Limb (tissue), 2 donors: Measurements from ENCODE around the gene ASB14.

Experiments used
- DNase-seq, 2 donors: peaks; one replicate each; pipeline ENCODE4 v3.0.0-alpha.2; 2016; ENCODE audit errors: extremely low spot score in 2 of 2

ASB14 gene

DNA sequence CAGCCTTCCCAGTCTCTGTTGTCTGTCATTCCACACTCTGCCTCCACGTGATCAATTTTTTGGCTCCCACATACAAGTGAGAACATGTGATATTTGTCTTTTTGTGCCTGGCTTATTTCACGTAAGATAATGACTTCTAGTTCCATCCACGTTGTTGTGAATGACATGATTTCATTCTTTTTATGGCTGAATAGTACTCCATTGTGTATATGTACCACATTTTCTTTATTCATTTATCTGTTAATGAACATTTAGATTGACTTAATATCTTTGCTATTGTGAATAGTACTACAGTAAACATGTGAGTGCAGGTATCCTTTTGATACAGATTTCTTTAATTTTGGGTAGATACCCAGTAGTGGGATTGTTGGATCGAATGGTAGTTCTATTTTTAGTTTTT lies 31.4 kb downstream of the ASB14 start:
- no peak for DNase-seq

DNA sequence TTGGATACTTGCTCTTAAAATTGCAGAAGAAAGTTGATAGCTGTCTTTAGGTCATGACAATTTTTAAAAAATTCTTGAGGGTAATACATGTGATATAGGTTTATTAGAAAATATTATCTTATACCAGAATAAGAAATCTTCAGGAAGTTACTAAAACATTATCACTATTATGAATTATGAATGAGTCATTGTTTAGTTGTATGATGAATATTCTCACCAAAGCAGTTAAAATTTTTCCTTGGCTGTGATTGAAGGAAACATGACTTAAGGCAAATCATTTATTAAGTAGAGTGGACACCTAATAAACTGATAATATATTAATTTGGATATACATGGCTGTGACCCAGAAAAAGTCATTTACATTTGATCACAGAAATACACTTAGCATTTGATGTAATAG lies 34.8 kb downstream of the ASB14 start:
- DNase-seq: no peak

DNA sequence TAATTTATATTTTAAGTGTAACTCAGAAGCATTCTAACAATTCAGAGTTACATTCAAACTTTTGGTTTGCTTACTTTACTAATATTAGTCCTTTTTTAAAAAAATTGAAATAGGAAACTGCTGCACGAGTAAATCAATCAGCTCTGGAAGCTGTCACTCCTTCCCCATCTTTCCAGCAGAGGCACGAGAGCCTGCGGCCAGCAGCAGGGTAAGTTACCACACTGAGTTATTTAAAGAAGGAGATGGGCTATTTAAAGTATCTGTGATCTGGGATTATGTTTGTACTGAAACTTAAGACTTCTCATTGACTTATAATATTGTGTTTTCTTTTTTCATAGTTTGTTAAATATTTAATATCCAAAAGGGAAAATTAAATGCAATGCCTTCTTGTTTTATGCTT lies 35.6 kb downstream of the ASB14 start:
- DNase-seq: no peak

DNA sequence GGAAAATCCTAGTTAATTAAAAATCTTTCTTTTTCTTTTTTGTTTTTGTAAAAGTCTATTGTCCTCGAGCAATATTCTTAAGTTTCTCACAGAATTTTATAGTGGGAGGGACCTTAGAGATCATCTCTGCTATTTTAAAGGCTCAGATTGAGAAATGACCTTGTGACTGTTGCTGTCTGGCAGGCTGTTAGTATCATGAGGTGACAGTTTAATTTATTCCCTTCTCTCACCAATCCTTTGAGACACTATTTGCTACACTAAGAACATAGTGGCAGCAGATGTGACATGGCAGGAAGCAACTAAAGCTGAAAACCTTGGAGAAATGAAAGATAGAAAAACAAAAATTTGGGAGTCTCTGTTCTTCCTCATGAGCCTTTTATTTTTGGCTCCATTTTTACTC lies 40.1 kb downstream of the ASB14 start:
- DNase-seq: no peak

DNA sequence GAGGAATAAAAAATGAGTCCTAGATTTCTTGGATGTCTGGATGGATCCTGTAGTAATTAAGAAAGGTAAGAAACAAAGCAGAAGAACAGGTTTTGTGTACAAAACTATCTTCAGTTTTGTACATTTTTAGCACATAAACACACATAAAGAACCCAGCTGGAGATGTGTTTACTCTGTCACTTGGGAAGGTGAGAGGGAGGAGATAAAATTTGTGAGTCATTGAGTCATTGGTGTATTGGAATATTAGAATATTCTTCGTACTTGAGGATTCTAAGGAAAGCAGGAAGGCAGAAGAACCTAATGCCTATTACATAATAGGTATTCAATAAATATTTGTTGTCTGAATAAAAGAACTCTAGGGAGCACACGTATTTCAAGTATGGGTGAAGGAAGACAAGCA lies 47.5 kb downstream of the ASB14 start:
- DNase-seq: no peak

DNA sequence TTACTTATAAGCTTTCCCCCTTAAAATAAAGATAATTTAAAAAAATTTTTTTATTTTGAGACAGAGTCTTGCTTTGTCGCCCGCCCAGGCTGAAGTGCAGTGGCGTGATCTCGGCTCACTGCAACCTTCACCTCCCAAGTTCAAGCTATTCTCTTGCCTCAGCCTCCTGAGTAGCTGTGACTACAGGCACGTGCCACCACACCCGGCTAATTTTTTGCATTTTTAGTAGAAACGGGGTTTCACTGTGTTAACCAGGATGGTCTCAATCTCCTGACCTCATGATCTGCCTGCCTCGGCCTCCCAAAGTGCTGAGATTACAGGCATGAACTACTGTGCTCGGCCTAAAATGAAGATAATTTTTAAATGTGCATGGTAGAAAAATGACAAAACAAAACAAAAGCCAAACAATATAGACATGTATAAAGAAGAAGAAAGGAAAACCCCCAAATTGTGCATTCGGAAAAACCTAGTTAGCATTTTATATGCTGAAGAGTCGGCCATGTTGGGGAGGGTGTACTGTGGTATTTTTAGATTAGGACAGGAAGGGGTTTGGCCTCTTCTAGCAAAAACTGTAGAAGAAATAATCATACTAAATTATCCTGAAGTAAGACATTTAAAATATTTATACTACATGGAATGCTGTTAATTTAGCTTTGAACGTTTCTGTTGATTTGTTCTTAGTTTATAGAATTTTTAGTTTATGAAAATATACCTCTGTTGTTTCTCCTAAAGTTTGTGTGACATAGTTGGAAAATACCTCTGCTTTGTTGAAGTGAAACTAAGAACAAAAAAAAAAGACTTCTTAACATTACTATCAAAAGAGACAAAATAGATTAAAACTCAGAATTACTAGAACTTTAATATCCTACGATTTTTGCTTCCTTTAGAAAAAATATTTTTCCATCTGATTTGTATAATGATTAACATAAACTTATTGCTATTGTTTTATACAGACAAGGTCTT lies 57.6 kb downstream of the ASB14 start:
- no peak for DNase-seq

DNA sequence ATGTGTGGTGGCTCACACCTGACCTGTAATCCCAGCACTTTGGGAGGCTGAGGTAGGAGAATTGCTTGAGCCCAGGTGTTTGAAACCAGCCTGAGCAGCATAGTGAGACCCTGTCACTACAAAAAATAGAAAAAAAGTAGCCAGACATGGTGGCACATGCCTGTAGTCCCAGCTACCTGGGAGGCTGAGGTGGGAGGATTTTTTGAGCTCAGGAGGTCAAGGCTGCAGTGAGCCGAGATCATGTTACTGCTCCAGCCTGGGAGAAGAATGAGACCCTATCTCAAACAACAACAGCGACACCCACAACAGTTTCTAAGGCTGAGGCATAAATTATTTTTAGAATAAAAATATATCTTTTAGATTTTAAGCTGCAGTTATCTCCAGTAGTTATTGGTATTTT lies 58.7 kb downstream of the ASB14 start:
- DNase-seq: no peak

DNA sequence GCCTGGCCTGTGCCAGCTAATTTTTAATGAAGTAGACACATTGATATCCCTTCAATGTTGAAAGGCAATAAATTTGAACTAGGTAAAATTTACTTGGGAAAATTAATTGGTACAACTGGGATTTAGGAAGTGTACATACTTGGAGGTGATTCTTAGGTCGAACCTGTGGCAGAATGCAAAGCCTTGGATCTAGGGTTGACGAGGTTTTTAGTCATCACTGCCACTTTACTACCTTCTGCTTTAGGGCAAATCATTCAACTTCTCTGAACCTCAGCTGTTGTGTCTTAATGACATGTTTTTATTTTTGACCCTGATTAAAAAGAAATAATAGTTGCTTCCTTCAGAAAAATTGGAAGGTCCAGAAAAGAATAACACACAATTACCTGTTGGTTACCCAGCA lies 62.5 kb downstream of the ASB14 start:
- DNase-seq: no peak

DNA sequence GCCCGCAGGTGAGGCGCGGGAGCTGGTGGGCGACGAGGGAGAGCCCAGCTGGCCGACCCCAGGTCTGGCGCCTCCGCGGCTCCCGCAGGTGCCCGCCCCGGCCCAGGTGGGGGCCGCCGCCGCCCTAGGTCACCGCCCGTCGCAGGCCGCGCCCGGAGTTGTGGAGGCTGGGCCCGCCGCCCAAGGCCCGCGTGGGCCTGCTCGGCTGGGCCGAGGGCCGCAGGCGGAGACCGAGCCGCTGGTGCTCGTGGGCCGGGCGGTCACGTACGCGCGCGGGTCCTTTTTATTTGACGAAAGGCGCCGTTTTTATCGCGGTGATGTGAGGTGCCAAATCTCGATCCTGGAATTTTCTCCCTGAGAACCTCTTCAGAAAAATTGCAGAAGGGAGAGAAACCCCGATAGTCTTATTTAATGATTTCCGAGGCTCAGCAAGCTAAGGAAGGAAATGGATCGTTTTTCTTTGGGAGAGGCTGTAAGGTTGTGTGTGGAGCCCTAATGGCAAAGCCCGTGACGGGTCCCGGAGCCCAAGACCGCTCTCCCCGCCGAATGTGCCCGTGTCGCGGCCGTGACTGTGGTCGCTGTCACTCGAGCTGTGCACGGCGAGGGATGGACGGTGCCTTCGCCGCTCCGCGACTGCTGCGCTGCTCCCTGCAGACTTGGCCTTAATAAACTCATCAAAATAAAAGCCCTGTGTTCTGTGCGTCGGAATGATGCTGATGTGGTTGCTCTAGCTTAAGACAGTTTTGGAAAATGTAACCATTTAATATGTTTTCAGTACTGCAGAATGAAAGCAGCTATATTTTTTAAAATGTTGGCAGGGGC lies 64.3 kb downstream of the ASB14 start:
- DNase-seq: peak; percentile 58 to 64

DNA sequence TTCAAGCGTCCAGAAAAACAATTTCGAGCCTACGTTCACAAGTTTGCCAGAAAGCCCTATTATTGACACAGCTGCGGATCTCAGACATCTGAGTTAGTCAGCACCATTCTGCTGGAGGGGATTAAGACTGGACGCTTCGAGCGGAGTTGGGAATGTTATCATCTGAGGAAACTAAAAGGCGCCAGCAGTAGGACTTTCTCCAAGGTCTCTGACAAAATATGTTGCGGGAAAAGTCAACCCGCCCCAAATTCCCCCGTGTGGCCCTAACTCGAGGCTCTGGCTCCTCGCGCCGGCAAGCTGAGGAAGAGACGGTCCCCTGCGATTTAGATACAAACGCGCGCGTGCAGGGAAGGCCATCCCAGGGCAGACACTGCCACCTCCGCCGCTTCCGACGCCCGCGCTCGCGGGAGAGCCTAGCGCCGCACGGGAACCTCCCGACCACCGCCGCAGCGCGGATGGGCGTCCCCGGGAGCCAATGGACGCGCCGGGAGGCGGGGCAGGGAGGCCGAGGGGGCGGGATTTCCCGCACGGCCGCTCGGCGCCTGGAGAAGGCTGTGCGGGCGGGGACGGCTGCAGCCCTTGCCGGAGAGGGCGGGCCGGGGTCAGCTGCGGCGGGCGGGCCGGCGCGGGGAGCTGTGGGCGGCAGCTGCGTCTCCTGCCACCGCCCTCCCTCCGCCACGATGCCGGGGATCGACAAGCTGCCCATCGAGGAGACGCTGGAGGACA lies 65.1 kb downstream of the ASB14 start, which contains the start of gene APPL1:
Gene APPL1, plus strand, starts transcription at position 526 of the 726 bp plus-strand sequence. Its CDS starts 155 bp downstream, at position 681.
- DNase-seq: peak; percentile 93 to 97

DNA sequence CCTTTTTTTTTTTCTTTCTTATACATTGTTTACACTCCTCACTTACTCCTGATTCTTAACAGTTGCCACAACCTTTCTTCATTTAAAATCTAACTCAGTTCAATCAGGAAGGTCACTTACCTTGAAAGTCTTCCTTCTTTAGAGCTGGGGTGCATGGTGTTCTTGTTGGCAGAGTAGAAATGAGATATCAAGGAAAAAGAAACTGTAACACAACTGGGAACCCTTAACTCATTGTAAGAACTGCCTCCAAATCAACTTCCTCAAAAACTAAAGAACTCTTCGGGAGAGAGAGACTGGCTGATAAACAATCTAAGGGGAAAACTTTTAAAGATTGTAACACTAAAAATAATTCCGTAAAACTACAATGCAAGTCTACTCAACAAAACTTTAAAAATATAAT lies 66.3 kb downstream of the ASB14 start:
- DNase-seq: no peak

DNA sequence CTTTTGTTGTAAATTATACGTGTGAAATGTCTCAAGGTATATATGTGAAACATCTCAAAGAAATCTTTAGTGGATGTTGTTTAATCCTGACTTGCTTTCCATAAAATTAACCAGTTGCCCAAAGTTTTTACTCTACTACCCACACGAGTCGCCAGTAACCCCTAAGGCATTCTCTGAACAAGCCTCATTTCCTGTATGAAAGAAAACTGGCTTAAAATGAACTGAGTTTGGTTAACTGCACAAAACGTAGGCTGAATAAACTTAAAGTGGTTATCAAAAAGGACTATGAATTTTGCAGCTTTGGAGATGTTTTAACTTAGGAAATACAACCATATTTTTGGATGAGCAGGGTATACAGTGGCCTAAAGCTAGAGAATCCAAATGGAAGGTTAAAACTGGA lies 67.6 kb downstream of the ASB14 start:
- DNase-seq: no peak

DNA sequence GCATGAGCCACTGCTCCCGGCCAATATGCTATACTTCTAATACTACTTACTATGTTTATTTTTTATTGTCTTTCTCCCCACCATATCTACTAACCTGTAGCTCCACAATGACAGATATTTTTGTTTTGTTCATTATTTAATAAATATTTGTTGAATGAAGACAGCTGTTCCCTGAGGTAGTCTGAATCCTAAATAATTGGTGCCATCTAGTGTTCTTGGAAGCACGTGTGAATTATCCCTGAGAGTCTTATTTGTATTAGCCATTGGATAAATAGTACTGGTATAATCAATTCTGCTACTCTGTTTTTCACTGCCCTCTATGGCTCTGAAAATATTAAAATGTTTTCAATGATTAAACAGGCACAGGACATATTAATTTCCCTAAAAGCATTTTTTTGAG lies 70.6 kb downstream of the ASB14 start:
- DNase-seq: peak in 1 of 2 donors; percentile 43
